Muscle of arm (tissue), 14 donors: ENCODE data around the gene ZNF736. TPM values are rescaled to one million over a fixed set of nuclear protein-coding genes. Genes with fewer than 3 reads are reported as not detected.
"Not testable (repeated sequence)": the region's sequence is repeated elsewhere in the genome, so short reads cannot be mapped to it uniquely, and the experiment has no call there.

Source experiments
- DNase-seq: peaks from one replicate; pipeline ENCODE4 v3.0.0-alpha.2; 2013
- long read RNA-seq, 11 donors: transcript quantifications; one replicate each; lab custom pipeline, GENCODE V29; 2026
- polyA plus RNA-seq, 12 donors: library from polyadenylated mRNA; unstranded; fragments of 120-200 nt; gene quantifications; one replicate each; pipeline ENCODE4 v1.2.1, GENCODE V29; 2013; ENCODE audit not compliant: insufficient read length in 12 of 12

ZNF736 gene
- 10 to 100 TPM in 3 of 12 donors, 1 to 10 TPM in 8, not detected in 1; 6.6 to 12.1 (median 8.1) TPM for polyA plus RNA-seq
- long read RNA-seq, donor 1, full-length matches to known transcripts, result 5 of 5 reads
- long read RNA-seq, donor 1, partial matches to known transcripts, result 0 of 5 reads
- long read RNA-seq, donor 1, other reads (novel, unspliced or antisense), result 0 of 5 reads
- long read RNA-seq, donor 2, full-length matches to known transcripts, result 4 of 4 reads
- long read RNA-seq, donor 2, partial matches to known transcripts, result 0 of 4 reads
- long read RNA-seq, donor 2, other reads (novel, unspliced or antisense), result 0 of 4 reads
- long read RNA-seq, donor 3, full-length matches to known transcripts, result 3 of 3 reads
- long read RNA-seq, donor 3, partial matches to known transcripts, result 0 of 3 reads
- long read RNA-seq, donor 3, other reads (novel, unspliced or antisense), result 0 of 3 reads
- long read RNA-seq, donor 4, partial matches to known transcripts, result 0 of 1 reads
- long read RNA-seq, donor 4, other reads (novel, unspliced or antisense), result 0 of 1 reads
- long read RNA-seq, donor 5, result 0 reads
- long read RNA-seq, donor 6, result 0 reads
- long read RNA-seq, donor 7, result 0 reads
- long read RNA-seq, donor 8, full-length matches to known transcripts, result 2 of 2 reads
- long read RNA-seq, donor 8, partial matches to known transcripts, result 0 of 2 reads
- long read RNA-seq, donor 8, other reads (novel, unspliced or antisense), result 0 of 2 reads
- long read RNA-seq, donor 9, full-length matches to known transcripts, result 2 of 2 reads
- long read RNA-seq, donor 9, partial matches to known transcripts, result 0 of 2 reads
- long read RNA-seq, donor 9, other reads (novel, unspliced or antisense), result 0 of 2 reads
- long read RNA-seq, donor 10, result 0 reads
- long read RNA-seq, donor 11, result 0 reads

DNA sequence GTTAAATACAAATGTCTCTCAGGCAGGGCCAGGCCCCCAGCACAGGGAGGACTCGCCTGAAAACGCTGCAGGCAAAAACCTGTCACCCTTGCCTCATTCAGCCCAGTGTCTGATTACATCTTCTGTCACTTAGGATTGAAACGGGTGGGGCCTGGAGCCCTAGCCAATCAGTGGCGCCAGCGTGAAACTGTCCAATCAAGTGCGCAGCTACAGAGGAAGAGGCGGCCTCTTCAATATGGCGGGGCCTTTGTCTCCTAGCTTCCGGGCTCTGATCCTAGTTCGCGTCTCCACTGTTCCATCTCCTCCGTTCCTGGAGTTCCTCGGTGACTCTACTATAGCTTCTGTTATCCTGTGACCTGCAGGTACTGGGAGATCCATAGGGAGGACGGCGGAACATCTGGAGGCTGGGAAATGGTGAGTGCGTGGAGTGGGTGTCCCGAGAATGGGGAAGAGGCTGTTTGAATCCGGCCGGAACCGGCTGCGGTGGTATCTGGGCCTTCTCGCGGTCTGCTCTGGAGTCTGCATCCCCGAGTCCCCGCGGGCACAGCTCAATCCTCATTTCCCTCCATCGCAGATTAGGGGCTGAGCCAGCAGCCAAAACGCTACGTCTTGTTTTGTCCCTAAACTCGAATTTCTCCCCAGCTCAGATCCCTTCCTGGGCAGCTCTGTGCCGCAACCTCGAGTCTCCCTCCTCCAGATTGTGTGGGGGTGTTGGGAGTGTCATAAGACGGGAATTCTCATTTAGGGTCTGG lies at the start of gene ZNF736:
ZNF736 (plus strand) TSS at position 222 of the 752 bp plus-strand sequence; CDS start at position 412, 190 bp downstream.
- DNase-seq, result peak; percentile 94

DNA sequence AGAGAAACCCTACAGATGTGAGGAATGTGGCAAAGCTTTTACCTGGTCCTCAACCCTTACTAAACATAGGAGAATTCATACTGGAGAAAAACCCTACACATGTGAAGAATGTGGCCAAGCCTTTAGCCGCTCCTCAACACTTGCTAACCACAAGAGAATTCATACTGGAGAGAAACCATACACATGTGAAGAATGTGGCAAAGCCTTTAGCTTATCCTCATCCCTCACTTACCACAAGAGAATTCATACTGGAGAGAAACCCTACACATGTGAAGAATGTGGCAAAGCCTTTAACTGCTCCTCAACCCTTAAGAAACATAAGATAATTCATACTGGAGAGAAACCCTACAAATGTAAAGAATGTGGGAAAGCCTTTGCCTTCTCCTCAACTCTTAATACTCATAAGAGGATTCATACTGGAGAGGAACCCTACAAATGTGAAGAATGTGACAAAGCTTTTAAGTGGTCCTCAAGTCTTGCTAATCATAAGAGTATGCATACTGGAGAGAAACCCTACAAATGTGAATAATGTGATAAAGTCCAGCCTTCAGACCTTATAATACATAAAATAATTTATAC lies 47.3 kb upstream of the ZNF736 start:
- no peak for DNase-seq

GRCh38 chr7:64277630-64278029 lies 36.1 kb upstream of the ZNF736 start:
- DNase-seq, result no peak

DNA sequence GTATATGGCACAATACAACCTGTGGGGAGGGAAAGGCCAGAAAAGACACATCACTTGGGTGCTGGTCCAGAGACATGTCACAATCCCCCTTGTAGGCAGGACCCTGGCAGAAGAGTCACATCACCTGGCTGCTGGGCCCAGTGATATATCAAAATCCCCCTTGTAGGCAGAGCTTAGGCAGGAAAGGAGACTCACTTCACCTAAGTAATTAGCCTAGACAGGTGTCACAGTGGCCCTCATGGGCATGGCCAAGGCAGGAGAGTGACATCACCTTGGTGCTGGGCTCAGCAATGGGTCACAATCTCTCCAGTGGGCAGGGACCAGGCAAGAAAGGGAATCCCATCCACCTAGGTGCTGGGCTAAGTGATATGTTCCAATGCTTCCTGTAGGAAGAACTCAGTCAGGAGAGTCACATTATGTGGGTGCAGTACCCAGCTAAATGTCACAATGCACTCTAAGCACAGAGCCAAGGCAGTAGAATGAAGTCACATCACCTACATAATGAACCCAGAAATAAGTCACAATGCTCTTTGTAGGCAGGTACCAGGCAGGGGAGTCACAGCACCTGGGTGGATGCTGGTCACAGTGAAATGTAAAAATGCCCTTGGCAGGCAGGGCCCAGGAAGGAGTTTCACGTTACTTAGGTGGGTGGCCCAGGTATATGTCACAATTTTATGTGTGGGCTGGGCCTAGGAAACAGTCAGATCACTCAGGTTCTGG lies 18.9 kb upstream of the ZNF736 start:
- DNase-seq, result no peak

DNA sequence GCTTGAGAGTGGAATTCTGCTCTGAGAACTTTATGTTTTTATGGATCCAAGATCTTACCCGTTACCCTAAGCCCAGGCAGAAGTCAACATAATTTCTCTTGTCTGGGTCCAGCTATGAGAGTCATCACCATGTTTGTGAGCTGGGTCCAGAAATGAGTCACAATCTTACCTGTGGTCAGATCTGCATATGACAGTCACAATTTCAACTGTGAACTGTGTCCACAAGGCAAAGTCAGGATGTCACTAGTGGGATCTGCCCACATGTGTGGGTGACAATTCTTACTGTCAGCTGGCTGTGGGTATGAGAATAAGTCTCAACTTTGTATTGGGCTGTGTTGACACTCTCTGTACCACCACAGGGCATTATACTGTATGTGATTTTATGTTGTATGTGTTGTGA lies 16.3 kb upstream of the ZNF736 start:
- not testable (repeated sequence) for DNase-seq

DNA sequence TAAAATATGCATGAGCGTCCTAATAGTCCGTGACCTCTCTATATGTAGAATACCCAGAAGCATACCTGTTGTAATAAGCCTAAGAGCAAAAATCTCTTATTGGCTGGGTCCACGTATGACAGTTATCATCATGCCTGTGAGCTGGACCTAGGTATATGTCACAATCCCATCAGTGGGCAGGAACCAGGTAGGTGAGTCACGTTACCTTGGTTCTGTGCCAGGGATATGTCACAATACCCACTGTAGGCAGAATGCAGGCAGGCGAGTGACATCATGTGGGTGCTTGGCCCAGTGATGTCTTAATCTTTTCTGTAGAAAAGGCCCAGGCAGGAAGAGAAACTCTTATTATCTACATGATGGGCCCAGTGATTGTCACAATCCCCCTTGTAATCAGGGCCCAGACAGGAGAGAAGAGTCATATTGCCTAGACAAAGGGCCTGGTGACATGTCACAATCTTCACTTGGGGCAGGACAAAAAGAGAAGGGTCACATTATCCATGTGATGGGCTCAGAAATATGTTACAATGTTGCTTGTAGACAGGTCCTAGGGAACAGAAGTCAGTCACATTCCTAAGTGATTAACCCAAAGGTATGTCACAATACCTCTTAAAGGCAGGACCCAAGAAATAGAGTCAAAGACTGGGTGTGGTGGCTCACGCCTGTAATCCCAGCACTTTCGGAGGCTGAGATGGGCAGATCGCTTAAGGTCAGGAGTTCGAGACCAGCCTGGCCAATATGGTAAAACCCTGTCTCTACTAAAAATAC lies 12.9 kb upstream of the ZNF736 start:
- DNase-seq, result no peak

DNA sequence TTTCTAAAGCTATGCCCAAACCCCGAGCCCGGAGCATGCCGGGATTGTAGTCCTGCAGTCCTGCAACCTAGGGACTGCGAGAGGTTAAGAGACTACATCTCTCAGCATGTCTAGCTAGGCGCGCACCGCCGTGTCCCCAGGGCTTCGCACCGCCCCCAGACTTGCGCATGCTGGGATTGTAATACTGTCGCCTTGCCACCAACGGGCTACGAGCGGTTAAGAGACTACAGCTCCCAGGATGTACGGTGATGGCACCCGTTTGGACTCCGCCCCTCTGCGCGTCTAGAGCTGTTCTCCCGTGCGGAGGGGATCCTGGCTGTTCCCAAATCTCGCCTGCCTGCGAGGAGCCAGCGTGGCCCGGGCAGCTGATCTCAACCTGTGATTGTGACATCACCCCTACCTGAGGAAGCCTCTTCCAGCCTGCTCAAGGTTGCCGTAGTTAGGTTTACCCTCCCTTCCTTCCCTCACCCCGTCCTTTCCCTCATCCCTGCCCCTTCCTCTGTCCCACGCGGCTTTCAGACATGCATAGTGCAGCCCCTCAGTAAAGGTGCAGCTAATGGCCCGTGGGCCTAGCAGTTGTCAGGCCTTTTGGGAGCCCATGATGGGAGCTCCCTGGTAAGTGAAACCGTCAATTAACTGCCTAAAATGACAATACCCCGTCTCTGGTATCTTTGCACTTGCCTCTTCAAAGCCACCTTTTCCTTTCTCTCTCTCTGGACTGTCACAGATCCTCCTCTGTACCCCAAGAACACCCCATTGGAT lies 6.3 kb upstream of the ZNF736 start:
- peak; percentile 86 for DNase-seq

- DNase-seq, result no peak
Measured at GRCh38 chr7:64308016-64308270, 5.8 kb upstream of the ZNF736 start.

- DNase-seq, result no peak
Measured at GRCh38 chr7:64310426-64310825, 3.3 kb upstream of the ZNF736 start.

- DNase-seq, result no peak
Measured at GRCh38 chr7:64312826-64313225, 935 bp upstream of the ZNF736 start.

GRCh38 chr7:64314566-64314965 lies 805 bp downstream of the ZNF736 start:
- DNase-seq, result no peak

DNA sequence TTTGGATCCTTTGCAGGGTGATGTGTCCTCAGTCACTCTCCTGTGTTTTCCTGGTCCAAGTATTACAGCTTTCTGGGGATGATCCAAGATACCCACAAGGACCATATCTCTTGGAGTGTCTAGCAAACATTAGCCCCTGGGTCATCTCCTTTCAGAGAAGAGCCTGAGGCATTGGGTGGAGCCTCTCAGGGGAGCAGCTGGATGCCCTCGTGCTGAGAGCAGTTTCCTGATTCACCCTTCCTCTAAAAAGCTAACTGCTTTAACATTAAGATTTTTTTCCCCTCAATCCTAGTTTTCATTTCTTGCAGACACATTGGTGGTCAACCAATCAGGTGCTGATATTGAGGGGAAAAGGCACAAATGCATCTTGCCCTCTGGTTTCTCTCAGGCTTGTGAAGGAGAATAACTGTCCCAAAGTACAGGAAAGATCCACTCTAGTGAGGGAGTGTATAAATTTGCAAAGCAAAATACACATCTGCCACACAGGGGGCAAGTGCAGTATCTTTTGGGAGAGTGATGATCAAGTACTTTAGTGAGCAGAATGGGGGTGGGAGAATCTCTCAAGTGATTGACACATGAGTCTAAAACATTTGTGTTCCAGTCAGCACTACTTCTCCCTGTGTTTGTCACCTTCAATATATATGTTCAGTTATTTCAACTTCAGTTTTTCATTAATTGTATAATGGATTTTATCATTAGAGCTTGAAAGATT lies 2.4 kb downstream of the ZNF736 start:
- DNase-seq, result not testable (repeated sequence)

- DNase-seq, result no peak
Measured at GRCh38 chr7:64320547-64321513, 7.1 kb downstream of the ZNF736 start.

DNA sequence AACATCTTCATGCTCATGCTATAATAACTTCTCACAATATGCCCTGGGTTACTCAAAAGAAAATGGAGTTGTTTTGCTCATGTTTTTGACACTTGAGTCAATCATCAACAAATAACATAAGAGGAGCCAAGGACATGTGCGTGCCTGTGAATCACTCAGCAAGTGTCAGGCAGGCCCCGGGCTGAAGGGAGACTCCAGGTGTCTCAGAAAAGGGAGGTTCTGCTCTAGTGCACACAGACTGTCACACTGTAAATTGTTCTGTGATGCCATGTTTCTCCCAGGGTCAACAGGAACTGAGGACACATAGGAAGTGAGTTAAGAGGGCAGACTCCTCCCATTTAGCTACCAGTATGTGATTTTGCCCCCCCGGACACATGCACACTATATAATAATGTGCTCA lies 10.4 kb downstream of the ZNF736 start:
- not testable (repeated sequence) for DNase-seq

GRCh38 chr7:64348713-64349210 lies 35.0 kb downstream of the ZNF736 start:
- not testable (repeated sequence) for DNase-seq

- DNase-seq, result no peak
Measured at GRCh38 chr7:64359543-64359942, 45.8 kb downstream of the ZNF736 start.

- DNase-seq, result no peak
Measured at GRCh38 chr7:64371116-64371515, 57.4 kb downstream of the ZNF736 start.

- no peak for DNase-seq
Measured at GRCh38 chr7:64373017-64373416, 59.3 kb downstream of the ZNF736 start.
